CD4-positive, alpha-beta T cell treated with Interleukin-17A for 4 hours (primary cell): ENCODE data around the gene R3HDM1.
A peak's percentile ranks its signal among the peaks of the same experiment; 100 is the strongest.
"Not testable (repeated sequence)": the region's sequence is repeated elsewhere in the genome, so short reads cannot be mapped to it uniquely, and the experiment has no call there.

Experiments
- DNase-seq: peaks from one replicate; pipeline ENCODE4 v3.0.0-alpha.2; 2020; ENCODE audit warnings: mixed read lengths

Gene R3HDM1

GRCh38 chr2:135647836-135648579 is 116.7 kb downstream of the R3HDM1 start:
- no peak for DNase-seq

- DNase-seq, result no peak
These were observed 119.4 kb downstream of the R3HDM1 start for GRCh38 chr2:135650721-135651120.

GRCh38 chr2:135651717-135652116 is 120.4 kb downstream of the R3HDM1 start:
- DNase-seq, result no peak

DNA sequence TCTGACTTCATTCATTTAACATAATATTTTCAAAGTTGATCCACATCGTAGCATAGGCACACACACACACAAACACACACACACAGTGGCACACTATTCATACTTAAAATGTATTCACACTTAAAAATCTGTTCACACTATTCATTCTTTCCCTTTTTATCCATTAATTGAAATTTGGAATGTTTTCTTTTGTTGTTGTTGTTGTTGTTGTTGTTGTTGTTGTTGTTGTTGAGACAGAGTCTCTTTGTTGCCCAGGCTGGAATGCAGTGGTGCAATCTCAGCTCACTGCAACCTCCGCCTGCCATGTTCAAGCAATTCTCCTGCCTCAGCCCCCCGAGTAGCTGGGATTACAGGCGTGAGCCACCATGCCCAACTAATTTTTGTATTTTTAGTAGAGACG is 123.0 kb downstream of the R3HDM1 start:
- not testable (repeated sequence) for DNase-seq

- peak; percentile 72 for DNase-seq
These were observed 126.7 kb downstream of the R3HDM1 start for GRCh38 chr2:135657806-135658582.

GRCh38 chr2:135662088-135662487 is 130.8 kb downstream of the R3HDM1 start:
- no peak for DNase-seq

GRCh38 chr2:135663148-135663700 is 131.9 kb downstream of the R3HDM1 start:
- no peak for DNase-seq

- DNase-seq, result no peak
These were observed 133.4 kb downstream of the R3HDM1 start for GRCh38 chr2:135664623-135665068.

- no peak for DNase-seq
These were observed 135.8 kb downstream of the R3HDM1 start for GRCh38 chr2:135667045-135667444.

- DNase-seq, result no peak
These were observed 143.2 kb downstream of the R3HDM1 start for GRCh38 chr2:135674453-135674852.

GRCh38 chr2:135676031-135676430 is 144.7 kb downstream of the R3HDM1 start:
- no peak for DNase-seq

- no peak for DNase-seq
These were observed 147.8 kb downstream of the R3HDM1 start for GRCh38 chr2:135679125-135679524.

DNA sequence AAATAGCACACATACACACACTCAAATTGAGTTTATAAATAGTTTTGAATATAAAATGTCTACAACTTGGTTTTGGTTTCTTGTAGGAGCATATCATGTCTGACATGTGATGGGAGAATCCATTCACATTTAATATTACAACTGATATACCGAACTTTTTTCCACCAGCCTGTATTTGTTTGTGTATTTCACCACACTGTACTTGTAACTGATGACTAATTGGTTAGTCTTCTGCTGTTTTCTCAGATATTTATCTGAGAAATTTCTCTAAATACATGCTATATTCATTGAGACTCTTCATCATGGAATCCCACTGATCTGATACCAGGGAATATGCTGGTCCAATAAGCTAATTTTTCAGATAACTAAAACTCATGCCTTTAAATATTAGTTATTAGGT is 154.1 kb downstream of the R3HDM1 start:
- DNase-seq, result no peak

GRCh38 chr2:135688978-135689377 is 157.7 kb downstream of the R3HDM1 start:
- DNase-seq, result no peak

GRCh38 chr2:135689679-135690078 is 158.4 kb downstream of the R3HDM1 start:
- no peak for DNase-seq

DNA sequence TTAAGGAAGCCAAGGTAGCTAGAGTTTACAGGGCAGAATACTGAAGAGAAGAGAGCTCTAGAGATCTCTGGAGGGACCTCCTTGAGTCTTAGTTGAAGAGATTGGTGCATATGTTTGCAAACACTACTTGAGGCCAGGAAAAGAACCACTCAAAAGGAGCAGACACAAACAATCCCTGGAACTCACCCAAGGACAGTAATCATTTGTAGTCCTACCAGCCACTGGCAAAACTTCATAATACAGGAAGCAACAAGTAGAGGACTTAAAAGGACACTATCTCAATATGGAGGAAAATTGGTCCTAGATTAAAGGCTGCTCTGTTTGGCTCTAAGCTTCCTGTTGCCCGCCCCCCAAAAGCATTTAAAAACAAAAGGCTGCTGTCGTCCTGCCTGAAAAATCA is 163.4 kb downstream of the R3HDM1 start:
- DNase-seq, result no peak

- DNase-seq, result no peak
These were observed 167.6 kb downstream of the R3HDM1 start for GRCh38 chr2:135698838-135699237.

- no peak for DNase-seq
These were observed 170.2 kb downstream of the R3HDM1 start for GRCh38 chr2:135701442-135701841.

GRCh38 chr2:135703300-135703699 is 172.0 kb downstream of the R3HDM1 start:
- no peak for DNase-seq

DNA sequence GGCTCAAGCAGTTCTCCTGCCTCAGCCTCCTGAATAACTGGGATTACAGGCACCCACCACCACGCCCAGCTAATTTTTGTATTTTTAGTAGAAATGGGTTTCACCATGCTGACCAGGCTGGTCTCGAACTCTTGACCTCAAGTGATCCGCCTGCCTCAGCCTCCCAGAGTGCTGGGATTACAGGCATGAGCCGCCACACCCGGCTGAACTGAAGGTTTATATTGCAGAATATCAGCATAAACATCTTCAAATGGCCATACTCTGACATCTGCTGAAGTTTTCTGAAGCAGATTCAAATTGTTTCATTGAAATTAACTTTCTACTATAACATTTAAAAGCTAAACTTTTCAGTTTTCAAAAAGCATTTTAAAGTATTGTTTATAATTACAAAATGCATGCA is 172.8 kb downstream of the R3HDM1 start:
- DNase-seq, result not testable (repeated sequence)

GRCh38 chr2:135708159-135708558 is 176.9 kb downstream of the R3HDM1 start:
- DNase-seq, result no peak

DNA sequence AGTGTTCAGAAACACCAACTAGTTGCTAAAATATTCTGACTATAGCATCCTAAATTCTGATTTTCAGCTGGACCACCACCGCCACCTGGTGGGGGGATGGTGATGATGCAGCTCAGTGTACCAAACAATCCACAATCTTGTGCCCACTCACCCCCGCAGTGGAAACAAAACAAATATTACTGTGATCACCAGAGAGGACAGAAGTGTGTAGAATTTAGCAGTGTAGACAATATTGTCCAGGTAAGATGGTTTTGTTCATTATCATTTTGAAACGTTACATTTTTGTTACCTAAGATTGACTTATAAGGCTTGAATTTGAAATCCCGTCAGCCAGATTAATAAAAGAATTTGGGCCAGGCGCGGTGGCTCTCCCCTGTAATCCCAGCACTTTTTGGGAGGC is 178.7 kb downstream of the R3HDM1 start:
- DNase-seq, result peak; percentile 80

DNA sequence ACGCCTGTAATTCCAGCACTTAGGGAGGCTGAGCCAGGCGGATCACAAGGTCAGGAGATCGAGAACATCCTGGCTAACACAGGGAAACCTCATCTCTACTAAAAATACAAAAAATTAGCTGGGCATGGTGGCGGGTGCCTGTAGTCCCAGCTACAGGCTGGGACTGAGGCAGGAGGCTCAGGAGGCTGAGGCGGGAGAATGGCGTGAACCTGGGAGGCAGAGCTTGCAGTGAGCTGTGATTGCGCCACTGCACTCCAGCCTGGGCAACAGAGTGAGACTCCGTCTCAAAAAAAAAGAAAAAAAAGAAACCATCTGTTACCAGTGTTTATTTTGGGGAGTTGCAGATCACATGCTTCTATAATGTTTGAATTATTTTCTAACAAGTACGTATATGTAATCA is 183.8 kb downstream of the R3HDM1 start:
- DNase-seq, result not testable (repeated sequence)
